Activated T-cell treated with anti-CD3 and anti-CD28 coated beads, Interleukin-2, amount 50 U/mL, for 24 hours (primary cell): ENCODE data around the gene SERTAD2.

Experiments used
- DNase-seq: peaks from one replicate; pipeline ENCODE4 v3.0.0-alpha.2; 2020
- H3K27ac Mint-ChIP-seq: 2 replicates; pipeline ENCODE4 v1.8.0; 2020; ENCODE audit warnings: mild to moderate bottlenecking, mixed read lengths
- H3K27me3 Mint-ChIP-seq: 2 replicates; pipeline ENCODE4 v1.8.0; 2020; ENCODE audit warnings: mixed read lengths
- H3K36me3 Mint-ChIP-seq: 2 replicates; pipeline ENCODE4 v1.8.0; 2020; ENCODE audit warnings: low read depth, mixed read lengths
- H3K4me1 Mint-ChIP-seq: 2 replicates; pipeline ENCODE4 v1.8.0; 2020; ENCODE audit warnings: low read depth, mixed read lengths
- H3K4me3 Mint-ChIP-seq: 2 replicates; pipeline ENCODE4 v1.8.0; 2020; ENCODE audit warnings: mild to moderate bottlenecking, moderate library complexity, mixed read lengths
- H3K9me3 Mint-ChIP-seq: 2 replicates; pipeline ENCODE4 v1.8.0; 2020; ENCODE audit warnings: mixed read lengths

SERTAD2 gene

DNA sequence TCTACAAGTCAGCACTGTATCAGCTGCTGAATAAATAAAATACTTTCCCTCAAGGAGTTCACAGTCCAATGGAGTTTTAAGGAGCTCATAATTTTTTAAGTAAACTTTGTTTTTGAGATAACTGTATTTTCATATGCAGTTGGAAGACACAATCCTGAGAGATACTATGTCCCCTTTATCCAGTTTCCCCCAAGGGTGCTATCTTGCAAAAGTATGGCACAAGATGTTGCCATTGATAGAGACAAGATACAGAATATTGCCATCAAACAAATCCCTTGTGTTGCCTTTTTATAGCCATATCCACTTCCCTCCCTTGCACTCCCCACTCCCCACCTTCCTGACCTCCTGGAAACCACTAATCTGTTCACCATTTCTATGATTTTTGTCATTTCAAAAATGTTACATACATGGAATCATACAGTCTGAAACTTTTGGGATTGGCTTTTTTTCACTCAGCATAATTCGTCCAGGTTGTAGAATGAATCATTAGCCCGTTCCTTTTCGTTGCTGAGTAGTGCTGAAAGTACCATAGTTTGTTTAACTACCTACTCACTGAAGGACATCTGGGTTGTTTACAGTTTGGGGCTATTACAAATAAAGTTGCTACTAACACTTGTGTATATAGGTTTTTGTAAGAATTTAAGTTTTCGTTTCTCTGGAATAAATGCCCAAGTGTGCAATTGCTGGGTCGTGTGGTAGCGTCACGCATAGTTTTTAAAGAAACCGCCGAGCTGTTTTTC, 30.2 kb upstream of the SERTAD2 start:
- H3K4me1 Mint-ChIP-seq: peaks cover 32% of the 10 kb centered on the region
- no peaks in the 10 kb centered on the region for H3K9me3 Mint-ChIP-seq
- no peak overlapping the region for H3K4me3 Mint-ChIP-seq
- H3K36me3 Mint-ChIP-seq: no peaks in the 10 kb centered on the region
- DNase-seq: no peak
- H3K27me3 Mint-ChIP-seq: no peaks in the 10 kb centered on the region
- no peak overlapping the region for H3K27ac Mint-ChIP-seq

DNA sequence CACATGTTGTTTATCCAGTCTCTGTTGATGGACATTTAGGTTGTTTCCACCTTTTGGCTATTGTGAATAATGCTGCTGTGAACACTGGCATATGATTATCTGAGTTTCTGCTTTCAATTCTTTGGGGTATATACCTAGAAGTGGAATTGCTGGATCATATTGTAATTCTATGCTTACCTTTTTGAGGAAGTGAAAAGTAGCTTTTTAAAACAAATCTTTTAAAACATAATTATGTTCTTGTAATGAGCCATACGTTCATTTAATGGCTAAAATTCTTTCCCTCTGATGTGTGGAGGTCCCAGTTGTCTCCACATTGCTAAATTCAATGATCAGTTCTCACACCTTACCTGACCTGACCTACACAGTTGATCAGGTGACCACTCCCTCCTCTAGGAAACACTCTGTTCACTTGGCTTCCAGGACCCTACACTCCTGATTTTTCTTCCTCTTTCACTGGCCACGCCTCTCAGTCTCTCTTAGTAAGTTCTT, 27.8 kb upstream of the SERTAD2 start:
- no peak overlapping the region for H3K27ac Mint-ChIP-seq
- no peak overlapping the region for H3K4me3 Mint-ChIP-seq
- H3K9me3 Mint-ChIP-seq: no peaks in the 10 kb centered on the region
- no peaks in the 10 kb centered on the region for H3K36me3 Mint-ChIP-seq
- peaks cover 42% of the 10 kb centered on the region for H3K4me1 Mint-ChIP-seq
- no peaks in the 10 kb centered on the region for H3K27me3 Mint-ChIP-seq
- DNase-seq: no peak

DNA sequence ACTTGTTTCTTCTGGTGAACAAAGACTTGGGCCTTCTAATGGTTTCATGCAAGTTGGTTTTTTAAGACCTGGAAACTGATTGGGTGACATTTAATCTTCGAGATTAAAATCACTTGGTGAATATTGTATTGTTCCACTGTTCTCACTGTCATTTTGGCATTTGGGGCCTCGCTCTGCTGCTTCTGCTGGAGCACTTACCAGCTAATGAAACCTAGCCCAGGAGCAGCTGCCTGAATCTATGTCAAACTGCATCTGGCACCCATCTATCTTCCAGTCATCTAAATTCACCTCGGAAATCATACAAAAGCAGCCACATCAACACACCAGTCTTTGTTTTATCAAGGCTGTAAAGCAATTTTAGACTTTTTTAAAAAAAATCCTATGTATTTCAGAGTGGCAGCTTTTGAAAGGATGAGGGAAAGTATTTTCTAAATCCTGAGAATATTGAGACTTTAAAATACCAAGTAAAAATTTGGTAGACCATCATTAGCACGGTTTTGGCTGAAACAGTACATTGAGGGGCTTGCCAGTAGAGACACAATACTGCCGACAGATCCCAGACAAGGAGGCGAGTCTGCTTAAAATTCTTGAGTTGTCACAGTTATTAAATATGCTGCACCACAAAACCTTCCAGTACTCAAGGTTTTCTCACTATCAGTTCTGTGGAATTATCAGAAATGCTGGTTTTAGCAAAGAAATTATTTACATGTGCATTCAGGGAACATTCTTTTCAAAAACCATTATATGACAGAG, 26.1 kb upstream of the SERTAD2 start:
- DNase-seq: no peak
- no peak overlapping the region for H3K4me3 Mint-ChIP-seq
- H3K27ac Mint-ChIP-seq: peak overlapping the region; percentile 49
- H3K9me3 Mint-ChIP-seq: no peaks in the 10 kb centered on the region
- H3K36me3 Mint-ChIP-seq: no peaks in the 10 kb centered on the region
- H3K4me1 Mint-ChIP-seq: peaks cover 52% of the 10 kb centered on the region
- no peaks in the 10 kb centered on the region for H3K27me3 Mint-ChIP-seq

DNA sequence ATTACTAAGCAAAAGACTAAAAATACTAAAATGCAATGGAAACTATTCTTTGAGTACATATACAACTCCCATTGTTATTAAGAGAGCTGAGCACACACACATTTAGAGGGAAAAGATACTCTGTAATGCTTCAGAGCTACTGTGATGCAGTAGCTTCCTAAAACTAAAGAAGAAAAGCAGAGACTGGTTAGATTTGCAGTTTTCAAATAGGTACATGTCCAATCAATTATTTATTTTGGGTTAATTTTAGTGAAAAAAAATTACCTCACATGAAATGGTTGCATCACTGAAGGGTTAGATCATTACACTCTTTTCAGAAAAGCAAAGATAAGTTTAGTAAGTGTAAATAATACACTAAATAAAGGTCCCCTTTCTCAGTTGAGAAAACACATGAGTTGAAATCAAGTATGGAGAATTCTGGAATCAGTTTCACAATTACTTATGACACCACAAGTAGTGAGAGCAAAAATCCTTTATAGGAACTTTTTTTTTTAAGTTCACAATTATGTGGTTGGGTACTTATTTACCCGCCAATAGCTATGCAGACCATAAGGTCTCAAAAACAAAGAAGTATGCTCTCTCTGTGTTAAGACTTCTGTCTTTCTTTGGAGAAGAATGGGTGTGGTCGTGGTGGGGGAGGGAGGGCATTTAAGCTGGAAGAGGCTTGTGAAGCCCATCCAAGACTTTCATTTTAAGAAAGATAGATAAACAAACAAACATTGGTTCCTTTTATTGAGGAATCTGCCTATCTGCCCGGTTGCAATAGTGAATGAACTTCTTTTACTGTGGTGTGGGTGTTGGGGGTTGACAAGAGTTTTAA, 25.3 kb upstream of the SERTAD2 start:
- no peaks in the 10 kb centered on the region for H3K27me3 Mint-ChIP-seq
- H3K4me1 Mint-ChIP-seq: peaks cover 53% of the 10 kb centered on the region
- no peak overlapping the region for H3K4me3 Mint-ChIP-seq
- H3K9me3 Mint-ChIP-seq: no peaks in the 10 kb centered on the region
- H3K27ac Mint-ChIP-seq: peak overlapping the region; percentile 49
- no peak for DNase-seq
- no peaks in the 10 kb centered on the region for H3K36me3 Mint-ChIP-seq

DNA sequence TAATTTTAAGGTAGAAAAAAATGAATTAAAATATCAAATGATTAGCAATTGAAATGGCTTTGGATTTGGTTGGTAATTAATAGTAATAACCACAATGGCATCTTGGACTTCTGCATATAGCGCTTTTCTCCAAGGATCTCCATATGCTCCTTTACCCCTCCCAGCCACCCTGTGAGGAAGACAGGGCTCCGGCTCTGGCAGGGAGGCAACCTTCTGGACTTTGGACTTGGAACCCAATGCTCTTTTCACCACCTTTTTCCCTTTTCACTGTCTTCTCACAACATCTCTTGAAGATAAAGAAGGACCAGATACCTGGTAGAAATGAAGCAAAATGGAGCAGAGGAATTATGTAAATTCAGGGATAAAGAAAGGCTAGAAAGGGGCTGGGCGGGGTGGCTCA, 23.8 kb upstream of the SERTAD2 start:
- no peak overlapping the region for H3K27ac Mint-ChIP-seq
- H3K36me3 Mint-ChIP-seq: no peaks in the 10 kb centered on the region
- H3K4me1 Mint-ChIP-seq: peaks cover 53% of the 10 kb centered on the region
- DNase-seq: no peak
- H3K27me3 Mint-ChIP-seq: no peaks in the 10 kb centered on the region
- H3K4me3 Mint-ChIP-seq: no peak overlapping the region
- H3K9me3 Mint-ChIP-seq: no peaks in the 10 kb centered on the region

DNA sequence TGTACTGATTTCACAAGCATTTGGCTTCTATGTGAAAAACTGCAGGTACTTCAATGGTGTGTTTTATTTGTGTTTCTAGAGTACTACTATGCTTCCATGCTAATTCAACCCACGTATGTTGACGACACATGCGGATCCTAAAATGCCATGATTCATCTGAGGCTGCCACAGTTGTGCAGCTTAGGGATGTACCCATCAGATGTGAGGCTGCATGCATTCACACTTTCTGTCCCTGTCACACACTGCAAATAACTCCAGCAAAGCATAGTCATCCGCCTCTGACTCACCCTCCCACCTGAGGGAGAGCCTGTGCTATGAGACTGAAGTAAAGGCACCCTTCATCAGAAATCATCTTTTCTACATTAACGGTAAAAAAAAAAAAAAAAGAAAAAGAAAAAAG, 22.1 kb upstream of the SERTAD2 start:
- H3K9me3 Mint-ChIP-seq: no peaks in the 10 kb centered on the region
- no peaks in the 10 kb centered on the region for H3K36me3 Mint-ChIP-seq
- no peaks in the 10 kb centered on the region for H3K27me3 Mint-ChIP-seq
- peak overlapping the region; percentile 70 for H3K27ac Mint-ChIP-seq
- H3K4me3 Mint-ChIP-seq: peak overlapping the region; percentile 3
- DNase-seq: peak; percentile 72
- H3K4me1 Mint-ChIP-seq: peaks cover 47% of the 10 kb centered on the region

DNA sequence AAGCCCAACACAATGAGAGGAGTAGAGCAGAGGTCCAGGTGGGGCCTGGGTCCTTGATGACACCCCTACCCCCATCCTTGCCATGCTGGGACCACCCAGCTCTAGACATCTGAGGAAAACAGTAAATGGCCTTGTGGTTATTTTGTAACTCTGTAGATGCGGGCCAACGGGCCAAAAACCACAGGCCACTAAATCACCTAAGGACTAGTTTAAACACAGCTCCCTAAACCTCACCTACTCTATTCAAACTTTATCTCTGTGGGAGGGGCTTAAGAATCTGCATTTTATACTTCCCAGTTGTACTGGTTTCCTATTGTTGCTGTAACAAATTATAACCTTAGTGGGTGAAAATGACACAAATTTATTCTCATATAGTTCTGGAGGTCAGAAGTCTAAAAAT, 19.0 kb upstream of the SERTAD2 start:
- H3K27me3 Mint-ChIP-seq: no peaks in the 10 kb centered on the region
- no peak overlapping the region for H3K27ac Mint-ChIP-seq
- no peak overlapping the region for H3K4me3 Mint-ChIP-seq
- DNase-seq: no peak
- H3K4me1 Mint-ChIP-seq: peaks cover 30% of the 10 kb centered on the region
- H3K36me3 Mint-ChIP-seq: no peaks in the 10 kb centered on the region
- no peaks in the 10 kb centered on the region for H3K9me3 Mint-ChIP-seq

DNA sequence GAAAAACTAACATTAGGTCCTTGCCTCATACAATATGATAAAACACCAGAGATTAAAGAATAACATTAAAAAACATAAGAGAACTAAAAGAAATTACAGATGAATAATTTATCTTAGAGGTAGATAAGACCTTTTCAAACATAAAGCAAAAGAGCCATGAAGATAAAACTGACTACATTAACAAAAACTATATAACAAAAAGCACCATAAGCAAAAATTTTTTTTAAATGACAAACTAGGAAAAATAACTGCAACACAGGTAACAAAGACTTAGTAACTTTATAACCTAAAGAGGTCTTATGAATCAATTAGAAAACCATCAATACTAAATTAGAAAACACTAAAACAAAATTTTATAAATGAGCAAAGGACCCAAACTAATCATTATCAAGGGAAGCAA, 16.3 kb upstream of the SERTAD2 start:
- H3K4me3 Mint-ChIP-seq: no peak overlapping the region
- DNase-seq: no peak
- no peak overlapping the region for H3K27ac Mint-ChIP-seq
- no peaks in the 10 kb centered on the region for H3K36me3 Mint-ChIP-seq
- peaks cover 30% of the 10 kb centered on the region for H3K4me1 Mint-ChIP-seq
- no peaks in the 10 kb centered on the region for H3K9me3 Mint-ChIP-seq
- no peaks in the 10 kb centered on the region for H3K27me3 Mint-ChIP-seq

GRCh38 chr2:64669288-64669687, 15.6 kb upstream of the SERTAD2 start:
- no peaks in the 10 kb centered on the region for H3K9me3 Mint-ChIP-seq
- DNase-seq: no peak
- H3K4me1 Mint-ChIP-seq: peaks cover 31% of the 10 kb centered on the region
- H3K27me3 Mint-ChIP-seq: no peaks in the 10 kb centered on the region
- H3K4me3 Mint-ChIP-seq: no peak overlapping the region
- H3K27ac Mint-ChIP-seq: no peak overlapping the region
- no peaks in the 10 kb centered on the region for H3K36me3 Mint-ChIP-seq

GRCh38 chr2:64668542-64668941, 14.8 kb upstream of the SERTAD2 start:
- no peaks in the 10 kb centered on the region for H3K36me3 Mint-ChIP-seq
- H3K4me1 Mint-ChIP-seq: peaks cover 36% of the 10 kb centered on the region
- H3K4me3 Mint-ChIP-seq: no peak overlapping the region
- H3K9me3 Mint-ChIP-seq: no peaks in the 10 kb centered on the region
- no peak overlapping the region for H3K27ac Mint-ChIP-seq
- no peak for DNase-seq
- H3K27me3 Mint-ChIP-seq: no peaks in the 10 kb centered on the region

GRCh38 chr2:64667535-64667934, 13.8 kb upstream of the SERTAD2 start:
- Mint-ChIP-seq H3K27me3 (no peaks in the 10 kb centered on the region), H3K4me3 (no peak overlapping the region), H3K36me3 (no peaks in the 10 kb centered on the region), H3K4me1 (peaks cover 41% of the 10 kb centered on the region), H3K9me3 (no peaks in the 10 kb centered on the region), H3K27ac (peak overlapping the region; percentile 71)
- no peak for DNase-seq

DNA sequence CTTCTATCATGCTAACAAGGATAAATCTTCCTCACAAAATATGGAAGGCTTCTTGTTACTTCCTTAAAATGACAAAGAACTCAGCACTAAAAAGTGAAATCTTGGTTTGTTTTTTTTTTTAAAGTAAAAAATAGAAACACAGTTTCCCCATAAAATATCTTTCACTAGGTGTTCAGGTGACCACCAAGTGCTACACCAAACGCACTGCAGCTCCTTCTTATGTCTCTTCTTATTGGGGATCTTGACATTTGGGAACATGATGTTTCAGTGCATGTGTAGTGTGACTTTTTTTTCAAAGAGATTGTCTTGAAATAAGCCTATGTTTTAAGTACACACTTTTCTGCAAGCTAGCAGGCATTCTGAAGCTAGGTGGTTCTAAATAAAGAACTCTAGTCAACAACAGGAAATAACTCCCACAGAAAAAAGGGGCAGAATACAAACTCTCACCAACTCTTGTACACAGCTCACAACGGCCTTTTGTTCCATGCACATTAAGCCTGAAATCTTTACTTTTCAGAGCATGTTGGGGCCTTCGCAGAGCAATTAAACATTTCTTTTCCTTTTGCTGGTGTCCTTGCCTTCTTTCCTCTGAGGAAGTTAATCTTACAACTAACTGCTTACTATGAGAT, 13.2 kb upstream of the SERTAD2 start:
- H3K4me3 Mint-ChIP-seq: no peak overlapping the region
- H3K27me3 Mint-ChIP-seq: no peaks in the 10 kb centered on the region
- no peak for DNase-seq
- no peaks in the 10 kb centered on the region for H3K36me3 Mint-ChIP-seq
- H3K27ac Mint-ChIP-seq: peak overlapping the region; percentile 71
- peaks cover 45% of the 10 kb centered on the region for H3K4me1 Mint-ChIP-seq
- H3K9me3 Mint-ChIP-seq: no peaks in the 10 kb centered on the region

DNA sequence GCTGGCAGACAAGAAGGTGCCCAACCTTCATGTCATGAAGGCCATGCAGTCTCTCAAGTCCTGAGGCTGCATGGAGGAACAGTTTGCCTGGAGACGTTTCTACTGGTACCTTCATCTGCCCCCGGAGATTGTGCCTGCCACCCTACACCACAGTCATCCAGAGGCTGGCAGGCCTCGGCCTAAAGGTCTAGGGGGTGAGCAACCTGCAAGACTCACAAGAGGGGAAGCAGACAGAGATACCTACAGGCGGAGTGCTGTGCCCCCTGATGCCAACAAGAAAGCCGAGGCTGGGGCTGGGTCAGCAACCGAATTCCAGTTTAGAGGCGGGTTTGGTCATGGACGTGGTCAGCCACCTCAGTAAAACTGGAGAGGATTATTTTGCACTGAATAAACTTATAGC, 12.0 kb upstream of the SERTAD2 start:
- H3K27ac Mint-ChIP-seq: peak overlapping the region; percentile 47
- no peaks in the 10 kb centered on the region for H3K9me3 Mint-ChIP-seq
- H3K4me1 Mint-ChIP-seq: peaks cover 53% of the 10 kb centered on the region
- no peak overlapping the region for H3K4me3 Mint-ChIP-seq
- H3K27me3 Mint-ChIP-seq: no peaks in the 10 kb centered on the region
- H3K36me3 Mint-ChIP-seq: no peaks in the 10 kb centered on the region
- no peak for DNase-seq

DNA sequence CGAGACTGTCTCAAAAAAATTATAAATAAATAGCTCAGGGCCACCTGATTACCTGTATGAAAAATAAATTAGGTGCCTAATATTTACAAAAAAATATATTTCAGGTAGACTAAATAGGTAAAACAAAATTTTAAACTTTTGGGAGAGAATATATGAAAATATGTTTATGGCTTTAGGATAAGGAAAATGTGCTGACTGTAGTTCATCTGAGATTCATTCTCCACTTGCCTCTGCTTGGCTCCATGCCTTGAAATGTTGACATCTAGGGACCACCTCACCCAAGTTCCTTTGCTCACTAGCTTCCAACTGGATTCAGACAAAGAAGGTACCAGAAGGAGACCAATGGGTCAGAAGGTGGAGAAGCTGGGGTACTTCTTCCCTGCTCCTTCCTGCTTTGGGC, 9.7 kb upstream of the SERTAD2 start:
- Mint-ChIP-seq H3K27ac (no peak overlapping the region), H3K4me3 (no peak overlapping the region), H3K27me3 (no peaks in the 10 kb centered on the region)

More for the DNA sequence above, 9.7 kb upstream of the SERTAD2 start:
- H3K9me3 Mint-ChIP-seq: no peaks in the 10 kb centered on the region
- H3K36me3 Mint-ChIP-seq: no peaks in the 10 kb centered on the region
- H3K4me1 Mint-ChIP-seq: peaks cover 67% of the 10 kb centered on the region
- DNase-seq: no peak
